ENCODE measurements around the gene CDK14. TPM values are rescaled to one million over a fixed set of nuclear protein-coding genes. Genes with fewer than 3 reads are reported as not detected.

The CDK14 gene
- total and polyA plus RNA-seq, 2 of the 8 experiments (the other 6 are each of a cell fraction or from before 2014, with no cell fraction given), result 5.5 to 47.3 TPM

DNA sequence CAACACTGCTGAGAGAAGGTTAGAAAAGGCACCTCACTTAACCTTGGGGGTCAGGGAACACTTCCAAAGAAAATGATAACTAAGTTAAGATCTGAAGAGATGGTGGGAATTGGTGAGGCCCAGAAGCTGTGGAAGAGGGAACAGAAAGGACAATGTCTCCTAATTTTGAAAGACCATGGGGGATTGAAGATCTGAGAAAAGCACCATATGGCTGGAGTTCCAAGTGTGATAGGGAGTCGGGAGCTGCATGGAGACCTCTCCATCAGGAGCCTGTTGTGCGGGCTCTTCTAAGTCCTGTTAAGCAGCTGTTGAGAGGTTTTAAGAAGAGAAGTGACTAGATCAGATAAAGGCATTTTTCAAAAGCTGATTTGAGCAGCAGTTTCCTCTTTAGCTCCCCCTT is 254.3 kb downstream of the CDK14 start:
- Histone ChIP-seq H3K4ac (replicated peaks; ENCODE audit: insufficient read length, low read depth, low read length) (no peak overlapping the region), H3K36me3 (ENCODE audit: control insufficient read depth in 2 of 4, insufficient read depth in 4 of 4, low read length in 3 of 4) (no peaks in the 10 kb centered on the region), H3K14ac (ENCODE audit: insufficient read length) (no peak overlapping the region), H3K9ac (replicated peaks in 1 of 4; ENCODE audit: extremely low read depth in 1 of 4, low read depth in 3 of 4, low read length in 3 of 4) (no peak overlapping the region), H3K79me2 (ENCODE audit: control insufficient read depth in 1 of 2, insufficient read depth in 2 of 2, low read length in 2 of 2) (no peaks in the 10 kb centered on the region), H2BK20ac (ENCODE audit: low read length) (no peak overlapping the region), H2BK5ac (ENCODE audit: low read depth, low read length) (no peak overlapping the region), H4K5ac (ENCODE audit: insufficient read length, low read depth, low read length) (no peak overlapping the region), H3K4me2 (ENCODE audit: insufficient read depth in 1 of 2, low read depth in 2 of 2, low read length in 2 of 2) (no peak overlapping the region), H3K56ac (replicated peaks; ENCODE audit: insufficient read length, low read depth, low read length) (no peak overlapping the region), H3K27me3 (replicated peaks in 1 of 4; ENCODE audit: control insufficient read depth in 3 of 4, extremely low read depth in 1 of 4, insufficient read depth in 3 of 4, low read length in 3 of 4) (no peaks in the 10 kb centered on the region), H4K91ac (replicated peaks; ENCODE audit: insufficient read length, low read length) (no peak overlapping the region), H3K18ac (ENCODE audit: extremely low read depth, low read length) (no peak overlapping the region), H2AK5ac (ENCODE audit: low read depth, low read length) (no peak overlapping the region), H2BK120ac (replicated peaks; ENCODE audit: low read depth, low read length) (no peak overlapping the region), H3K23ac (ENCODE audit: insufficient read length) (no peak overlapping the region), H3K23me2 (ENCODE audit: low read depth, low read length) (no peaks in the 10 kb centered on the region), H3K4me3 (ENCODE audit: extremely low read depth in 1 of 4, insufficient read depth in 2 of 4, low read depth in 3 of 4, low read length in 4 of 4) (no peak overlapping the region), H4K20me1 (replicated peaks in 1 of 2; ENCODE audit: control insufficient read depth in 1 of 2, insufficient read depth in 2 of 2, low read length in 2 of 2) (no peaks in the 10 kb centered on the region), H3K79me1 (ENCODE audit: low read depth, low read length) (no peaks in the 10 kb centered on the region), H3K27ac (ENCODE audit: low read depth, low read length) (no peak overlapping the region), H4K8ac (ENCODE audit: extremely low read depth, insufficient read depth, low read length) (no peak overlapping the region), H3K4me1 (replicated peaks in 1 of 4; ENCODE audit: control insufficient read depth in 3 of 4, insufficient read depth in 4 of 4, low read length in 3 of 4) (peaks cover 0 to 5% (median 0%) of the 10 kb centered on the region in 4 experiments; a peak in 1 of 7 replicates), H3K9me3 (ENCODE audit: insufficient read depth in 2 of 2, low read depth in 1 of 2, low read length in 1 of 2) (no peaks in the 10 kb centered on the region), H2AFZ (ENCODE audit: low read length) (no peak overlapping the region), H2BK15ac (ENCODE audit: low read length) (no peak overlapping the region), H2BK12ac (ENCODE audit: low read depth, low read length) (no peak overlapping the region)
- DNase-seq (ENCODE audit: low read depth in 1 of 2, low spot score in 2 of 2) (no peak), FAIRE-seq (no peak)
- POLR2A ChIA-PET (ENCODE audit: partially characterized antibody), result no interaction called here
- 86% methylated on average over 2 of the region's 2 CpGs; no CpG with 5 or more reads in 1 of the 2 experiments for WGBS, 2 experiments (ENCODE audit: extremely low coverage in 1 of 2, insufficient coverage in 1 of 2, insufficient read length in 1 of 2, insufficient replicate concordance in 2 of 2, low coverage in 1 of 2, low lambda C conversion rate in 2 of 2, missing lambda C conversion rate in 1 of 2)
- TF ChIP-seq SRF (IDR thresholded peaks at IDR 0.05; ENCODE audit: low read depth, low read length) (no peak), GTF2F1 (IDR thresholded peaks at IDR 0.05; ENCODE audit: borderline replicate concordance, low read depth, low read length) (no peak), EP300 (IDR thresholded peaks at IDR 0.05; ENCODE audit: borderline replicate concordance in 1 of 2, low read depth in 2 of 2, low read length in 2 of 2) (no peak)
- CTCF ChIA-PET (ENCODE audit: partially characterized antibody), result interaction anchor here (0.7 to 0.8 kb wide), 3 partner anchors 27 to 139 kb away, joined by 3 read pairs; no protein-coding TSS in a partner anchor
